ENCODE measurements around the gene NAPEPLD.
"Not testable (repeated sequence)": the region's sequence is repeated elsewhere in the genome, so short reads cannot be mapped to it uniquely, and the experiment has no call there.

Gene NAPEPLD

DNA sequence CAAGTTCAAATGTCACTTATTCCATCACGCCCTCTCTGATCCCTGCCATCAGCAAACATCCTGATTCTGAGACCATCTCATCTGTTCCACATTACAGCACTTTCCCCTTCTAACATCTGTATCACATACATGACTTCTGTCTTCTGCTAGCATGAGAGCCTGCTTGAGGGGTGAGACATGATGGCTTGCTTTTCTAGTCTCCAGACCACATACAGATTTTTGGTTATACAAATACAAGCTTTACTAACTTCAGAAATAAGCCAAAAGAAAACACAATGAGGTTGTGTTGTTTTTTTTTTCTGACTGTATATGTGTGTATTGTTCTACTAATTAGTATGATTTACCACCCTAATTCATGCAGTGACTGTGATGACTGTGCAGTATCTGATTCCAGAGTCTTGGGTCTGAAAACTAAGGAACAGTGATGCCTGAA is 34.3 kb downstream of the NAPEPLD start:
- in situ Hi-C loops (cut with MboI; ENCODE audit: low sequenced_read_pairs), result no loop called here

DNA sequence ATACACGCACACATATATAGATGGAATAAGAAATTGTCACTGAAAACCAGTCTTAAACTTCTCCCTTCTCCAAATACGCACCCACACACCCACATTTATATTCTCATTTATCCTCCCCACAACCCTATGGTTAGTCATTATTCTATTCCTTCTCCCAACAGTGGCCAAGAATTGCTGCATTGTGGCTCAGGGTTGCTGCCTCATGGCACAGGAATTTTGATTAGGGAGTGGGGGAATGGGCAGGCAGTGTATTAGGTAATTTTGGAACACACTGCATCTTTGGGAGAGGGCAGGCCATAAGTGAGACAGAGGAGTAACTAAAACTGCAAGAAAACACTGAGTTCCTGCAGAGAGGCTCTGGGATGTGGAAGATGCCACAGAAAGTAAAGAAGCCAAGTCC is 35.7 kb downstream of the NAPEPLD start:
- in situ Hi-C loops (cut with MboI; ENCODE audit: low sequenced_read_pairs), result no loop called here

DNA sequence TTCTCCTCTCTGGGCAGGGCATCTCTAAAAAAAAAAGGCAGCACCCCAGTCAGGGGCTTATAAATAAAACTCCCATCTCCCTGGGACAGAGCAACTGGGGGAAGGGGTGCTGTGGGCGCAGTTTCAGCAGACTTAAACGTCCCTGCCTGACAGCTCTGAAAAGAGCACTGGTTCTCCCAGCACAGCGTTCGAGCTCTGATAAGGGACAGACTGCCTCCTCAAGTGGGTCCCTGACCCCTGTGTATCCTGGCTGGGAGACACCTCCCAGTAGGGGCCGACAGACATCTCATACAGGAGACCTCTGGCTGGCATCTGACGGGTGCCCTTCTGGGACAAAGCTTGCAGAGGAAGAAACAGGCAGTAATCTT is 42.2 kb downstream of the NAPEPLD start:
- in situ Hi-C loops (cut with MboI; ENCODE audit: low sequenced_read_pairs), result not testable (repeated sequence)

- in situ Hi-C loops (cut with MboI; ENCODE audit: low sequenced_read_pairs), result no loop called here
Measured at GRCh38 chr7:103106005-103106702, 42.7 kb downstream of the NAPEPLD start.

DNA sequence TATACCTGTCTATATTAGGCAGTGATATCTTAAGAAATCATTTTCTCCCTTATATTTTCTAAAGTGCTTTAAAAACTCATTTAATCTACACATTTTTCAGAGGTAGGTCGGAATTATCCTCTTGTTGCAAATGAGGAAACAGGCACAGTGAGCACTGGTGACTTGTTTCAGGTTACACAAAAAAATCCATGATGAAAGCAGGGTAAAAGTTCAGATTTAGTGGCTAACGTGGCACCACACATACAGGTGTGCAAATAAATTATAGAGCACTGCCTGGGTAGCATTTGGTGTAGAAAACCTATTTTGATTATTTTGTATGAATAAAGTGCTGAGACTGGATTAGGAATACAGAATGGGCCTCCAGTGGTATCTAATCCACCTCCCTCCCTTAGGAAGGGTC is 47.4 kb downstream of the NAPEPLD start:
- in situ Hi-C loops (cut with MboI; ENCODE audit: low sequenced_read_pairs), result no loop called here

DNA sequence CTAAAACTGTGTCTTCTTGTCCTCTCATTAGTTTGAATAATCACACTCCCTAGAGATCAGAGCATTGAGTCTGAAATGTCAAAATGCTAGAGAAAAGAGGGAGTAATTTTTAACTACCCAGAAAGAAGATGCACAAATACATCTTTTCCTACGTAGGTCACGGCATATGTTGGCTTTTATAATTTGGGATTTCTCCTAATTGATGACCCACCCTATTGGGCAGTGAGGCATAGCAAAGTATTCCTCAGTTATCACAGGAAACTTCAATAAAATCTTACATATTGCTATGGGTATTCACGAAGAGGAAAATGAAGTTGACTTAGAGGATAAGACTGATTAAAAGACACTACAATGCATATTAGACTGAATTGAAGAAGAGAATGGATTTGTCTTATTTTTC is 48.6 kb downstream of the NAPEPLD start:
- in situ Hi-C loops (cut with MboI; ENCODE audit: low sequenced_read_pairs), result no loop called here

- in situ Hi-C loops (cut with MboI; ENCODE audit: low sequenced_read_pairs), result no loop called here
Measured at GRCh38 chr7:103097041-103097440, 51.9 kb downstream of the NAPEPLD start.

- in situ Hi-C loops (cut with MboI; ENCODE audit: low sequenced_read_pairs), result not testable (repeated sequence)
Measured at GRCh38 chr7:103095558-103095957, 53.3 kb downstream of the NAPEPLD start.

- in situ Hi-C loops (cut with MboI; ENCODE audit: low sequenced_read_pairs), result no loop called here
Measured at GRCh38 chr7:103094102-103094501, 54.8 kb downstream of the NAPEPLD start.

DNA sequence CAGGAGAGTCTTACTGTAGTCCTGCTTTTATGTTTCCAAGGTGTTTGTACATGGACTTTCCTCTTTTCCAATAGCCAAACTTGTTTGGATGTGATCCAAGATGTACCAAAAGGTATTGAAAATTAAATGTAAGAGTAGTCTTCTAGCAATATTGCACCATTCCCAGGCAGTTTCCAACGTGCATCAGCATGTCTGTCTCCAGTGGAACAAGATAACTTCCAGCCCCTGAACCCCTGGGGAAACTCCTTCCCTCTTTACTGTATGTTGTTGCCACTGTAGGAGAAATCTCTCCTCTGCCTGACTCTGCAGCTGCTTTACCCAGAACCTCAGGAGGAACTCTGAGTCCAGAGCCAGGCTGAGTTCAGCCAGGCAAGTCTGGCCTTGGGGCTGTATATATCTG is 55.5 kb downstream of the NAPEPLD start:
- in situ Hi-C loops (cut with MboI; ENCODE audit: low sequenced_read_pairs), result no loop called here

DNA sequence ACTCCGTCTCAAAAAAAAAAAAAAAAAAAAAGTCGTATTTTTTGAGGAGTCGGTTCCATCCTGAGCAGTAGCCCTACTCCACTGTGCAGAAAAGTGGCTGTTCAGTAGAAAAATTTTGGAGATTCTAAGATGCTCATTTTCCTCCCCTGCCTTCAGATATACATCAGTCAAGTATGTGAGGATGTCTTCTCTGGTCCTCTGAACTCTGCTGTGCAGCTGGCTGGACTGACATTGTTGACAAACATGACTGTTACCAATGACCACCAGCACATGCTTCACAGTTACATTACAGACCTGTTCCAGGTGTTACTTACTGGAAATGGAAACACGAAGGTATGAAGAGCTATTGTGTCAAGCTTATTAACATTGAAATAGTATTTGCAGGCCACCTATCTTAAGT is 56.6 kb downstream of the NAPEPLD start:
- in situ Hi-C loops (cut with MboI; ENCODE audit: low sequenced_read_pairs), result not testable (repeated sequence)

DNA sequence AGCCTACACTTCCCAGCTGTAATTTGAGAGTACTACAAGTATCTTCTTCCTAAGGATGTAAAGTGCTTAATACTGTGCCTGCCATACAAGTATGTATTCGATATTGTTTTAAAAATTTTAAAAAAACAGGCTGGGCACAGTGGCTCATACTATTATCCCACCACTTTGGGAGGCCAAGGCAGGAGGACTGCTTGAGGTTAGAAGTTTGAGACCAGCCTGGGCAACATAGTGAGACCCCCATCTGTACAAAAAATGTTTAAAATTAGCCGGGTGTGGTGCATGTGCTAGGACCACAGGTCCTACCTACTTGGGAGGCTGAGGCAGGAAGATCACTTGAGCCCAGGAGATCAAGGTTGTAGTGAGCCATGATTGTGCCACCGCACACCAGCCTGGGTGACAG is 65.7 kb downstream of the NAPEPLD start:
- in situ Hi-C loops (cut with MboI; ENCODE audit: low sequenced_read_pairs), result no loop called here

- in situ Hi-C loops (cut with MboI; ENCODE audit: low sequenced_read_pairs), result no loop called here
Measured at GRCh38 chr7:103082497-103082896, 66.4 kb downstream of the NAPEPLD start.

DNA sequence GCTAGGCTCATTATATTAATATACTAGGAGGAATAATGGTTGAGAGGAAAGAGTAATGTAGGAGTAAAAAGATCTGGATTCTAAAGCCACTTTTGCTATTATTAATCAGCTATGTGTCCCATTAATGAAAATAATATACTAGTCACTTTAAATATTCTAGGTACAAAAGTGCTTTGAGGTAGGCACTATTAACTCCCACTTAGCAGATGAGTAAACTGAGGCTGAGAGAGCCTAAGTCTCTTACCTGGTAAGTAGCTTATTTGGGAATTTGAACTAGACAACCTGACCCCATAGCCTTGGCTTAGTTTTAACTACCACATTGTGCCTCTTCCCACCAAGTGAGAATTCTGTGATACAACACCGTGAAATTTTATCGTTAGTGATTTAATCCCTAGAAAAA is 68.0 kb downstream of the NAPEPLD start:
- in situ Hi-C loops (cut with MboI; ENCODE audit: low sequenced_read_pairs), result no loop called here

DNA sequence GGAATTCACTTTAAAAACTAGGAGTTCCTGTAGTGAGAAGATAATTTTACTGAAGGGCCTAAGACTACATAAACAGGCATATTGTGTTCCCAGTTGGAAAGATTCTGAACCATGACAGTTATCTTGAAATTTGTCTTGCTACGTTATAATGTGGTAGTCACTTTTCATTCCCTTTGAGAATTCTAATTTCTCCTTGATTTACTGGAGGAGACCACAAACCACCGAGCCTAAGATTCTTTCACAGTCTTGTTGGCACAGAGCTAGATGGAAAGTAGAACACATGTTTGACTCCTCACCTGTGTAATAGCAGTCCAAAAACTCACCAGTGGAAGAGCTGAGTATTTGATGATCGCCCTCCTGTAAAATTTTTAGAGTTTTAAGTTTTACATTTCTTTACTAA is 69.1 kb downstream of the NAPEPLD start:
- in situ Hi-C loops (cut with MboI; ENCODE audit: low sequenced_read_pairs), result no loop called here

DNA sequence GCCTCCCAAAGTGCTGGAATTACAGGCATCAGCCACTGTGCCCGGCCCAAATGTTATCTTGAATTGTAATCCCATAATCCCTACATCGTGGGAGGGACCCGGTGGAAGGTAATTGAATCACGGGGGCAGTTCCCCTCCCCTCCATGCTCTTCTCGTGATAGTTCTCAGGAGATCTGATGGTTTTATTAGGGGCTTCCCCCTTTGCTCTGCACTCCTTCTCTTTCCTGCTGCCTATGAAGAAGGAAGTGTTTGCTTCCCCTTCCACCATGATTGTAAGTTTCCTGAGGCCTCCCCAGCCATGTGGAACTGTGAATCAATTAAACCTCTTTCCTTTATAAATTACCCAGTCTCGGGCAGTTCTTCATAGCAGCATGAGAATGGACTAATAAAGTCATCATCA is 70.7 kb downstream of the NAPEPLD start:
- in situ Hi-C loops (cut with MboI; ENCODE audit: low sequenced_read_pairs), result not testable (repeated sequence)

- in situ Hi-C loops (cut with MboI; ENCODE audit: low sequenced_read_pairs), result no loop called here
Measured at GRCh38 chr7:103077318-103077717, 71.6 kb downstream of the NAPEPLD start.

GRCh38 chr7:103076764-103077163 is 72.1 kb downstream of the NAPEPLD start:
- in situ Hi-C loops (cut with MboI; ENCODE audit: low sequenced_read_pairs), result no loop called here

- in situ Hi-C loops (cut with MboI; ENCODE audit: low sequenced_read_pairs), result no loop called here
Measured at GRCh38 chr7:103075337-103075918, 73.5 kb downstream of the NAPEPLD start.

DNA sequence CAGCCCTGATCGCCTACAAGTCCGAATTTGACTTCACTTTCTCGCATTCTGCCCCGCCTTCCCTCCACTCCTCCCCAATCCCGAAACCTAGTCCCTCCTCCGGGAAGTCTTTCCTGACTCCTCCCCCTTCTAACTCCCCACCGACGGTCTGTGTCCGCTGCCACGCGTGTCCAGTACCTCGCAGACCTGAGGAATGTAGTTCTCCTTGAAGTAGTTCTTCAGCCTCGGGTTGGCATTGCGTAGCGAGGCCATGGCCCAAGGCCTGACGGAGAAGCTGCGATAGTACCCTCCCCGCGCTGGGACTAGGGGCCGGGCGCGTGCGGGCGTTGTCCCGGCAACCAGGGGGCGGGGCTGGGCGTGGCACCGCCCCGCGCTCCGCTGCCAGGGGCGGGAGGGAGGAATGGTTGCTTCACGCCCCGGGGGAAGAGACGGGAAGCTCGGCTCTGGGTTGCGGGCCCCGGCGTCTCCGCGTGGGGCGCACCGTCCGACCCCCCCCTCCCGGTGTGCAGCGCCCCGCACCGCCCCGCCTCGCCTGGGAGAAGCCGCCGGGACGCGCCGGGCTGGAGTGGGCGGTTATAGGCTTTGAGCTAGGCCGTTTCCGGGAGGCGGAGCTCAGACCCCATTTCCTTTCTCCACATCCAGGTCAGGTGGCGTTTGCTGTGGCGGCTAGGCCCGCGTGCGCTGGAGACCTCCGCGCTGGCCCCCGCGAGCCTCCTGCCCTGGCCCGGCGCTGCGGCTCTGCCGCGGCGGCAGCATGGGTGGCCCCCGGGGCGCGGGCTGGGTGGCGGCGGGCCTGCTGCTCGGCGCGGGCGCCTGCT is 74.2 kb downstream of the NAPEPLD start, which contains the start of the genes ARMC10 and FBXL13:
Gene ARMC10, plus strand, starts transcription at position 622 of the 818 bp plus-strand sequence. Its CDS starts 133 bp downstream, at position 755.
Gene FBXL13, minus strand, starts transcription at position 278 of the 818 bp plus-strand sequence.
- in situ Hi-C loops (cut with MboI; ENCODE audit: low sequenced_read_pairs), result no loop called here

- in situ Hi-C loops (cut with MboI; ENCODE audit: low sequenced_read_pairs), result no loop called here
Measured at GRCh38 chr7:103073989-103074518, 74.8 kb downstream of the NAPEPLD start.

DNA sequence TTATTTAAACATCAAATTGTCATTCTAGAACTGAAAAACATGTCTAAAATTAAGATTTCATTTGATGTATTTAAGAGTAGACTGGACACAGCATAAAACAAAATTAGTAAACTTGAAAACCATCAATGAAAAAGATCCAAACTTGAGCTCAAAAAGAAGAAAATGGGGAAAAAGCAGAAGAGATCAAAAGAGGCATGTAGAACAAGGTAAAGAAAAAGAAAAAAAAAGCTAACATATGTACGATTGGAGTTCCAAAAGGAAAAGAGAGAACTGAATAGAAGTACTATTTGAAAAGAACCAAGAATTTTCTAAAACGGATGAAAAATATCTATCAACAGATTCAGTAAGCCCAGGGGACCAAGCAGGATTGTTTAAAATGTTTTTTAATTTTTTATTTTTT is 77.9 kb downstream of the NAPEPLD start:
- in situ Hi-C loops (cut with MboI; ENCODE audit: low sequenced_read_pairs), result no loop called here

Measured in HL-60/S4 treated with retinoic acid at 250 ng/mL for 4 days and 3 days (cell line).